GM21447 (cell line): ENCODE measurements around the gene NDUFA8.

Experiments used
- ATAC-seq: cut with Tn5 transposase; IDR thresholded peaks from one replicate; pipeline ENCODE4 v1.9.1; 2021; ENCODE audit not compliant: unreplicated experiment

NDUFA8 gene

DNA sequence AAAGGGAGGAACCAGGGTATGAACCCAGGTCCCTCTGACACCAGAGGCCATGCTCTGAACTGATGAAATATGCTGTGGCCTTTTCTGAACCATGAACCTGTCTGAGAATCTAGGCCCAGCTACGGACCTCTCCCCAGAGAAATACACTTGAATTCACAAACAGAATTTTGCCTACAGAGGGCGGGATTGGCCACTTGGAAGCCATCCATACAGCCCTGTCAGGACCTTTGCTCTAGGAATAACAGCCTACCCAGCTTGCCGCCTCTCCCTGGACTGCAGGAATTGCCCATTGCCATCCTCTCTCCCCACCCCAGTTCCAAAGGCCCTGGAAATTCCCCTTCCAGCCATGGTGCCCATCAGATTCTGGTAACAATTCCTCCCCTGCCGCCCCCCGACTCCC lies 26.7 kb upstream of the NDUFA8 start:
- ATAC-seq: no peak

- no peak for ATAC-seq
Observed at GRCh38 chr9:122184551-122184950, 25.0 kb upstream of the NDUFA8 start.

DNA sequence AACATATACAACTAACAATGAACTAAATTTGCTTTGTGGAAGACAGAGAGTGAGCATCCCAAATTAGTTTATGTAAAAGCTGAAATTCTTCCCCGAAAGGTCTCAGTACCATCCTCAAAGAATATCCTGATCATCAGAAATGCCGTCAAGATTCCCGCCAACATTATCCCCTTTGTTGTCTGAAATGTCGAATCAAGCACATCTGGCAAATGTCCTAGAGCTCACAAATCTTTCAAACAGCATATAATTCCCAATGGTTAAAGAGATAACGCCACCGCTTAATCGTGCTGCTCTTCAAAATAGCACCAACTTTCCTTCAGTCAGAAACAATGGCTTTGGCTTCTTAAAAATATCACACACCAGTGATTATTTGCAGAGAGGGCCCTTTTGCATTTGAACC lies 23.9 kb upstream of the NDUFA8 start:
- ATAC-seq: no peak

GRCh38 chr9:122180633-122181032 lies 21.1 kb upstream of the NDUFA8 start:
- ATAC-seq: no peak

GRCh38 chr9:122179690-122180074 lies 20.1 kb upstream of the NDUFA8 start:
- ATAC-seq: no peak

DNA sequence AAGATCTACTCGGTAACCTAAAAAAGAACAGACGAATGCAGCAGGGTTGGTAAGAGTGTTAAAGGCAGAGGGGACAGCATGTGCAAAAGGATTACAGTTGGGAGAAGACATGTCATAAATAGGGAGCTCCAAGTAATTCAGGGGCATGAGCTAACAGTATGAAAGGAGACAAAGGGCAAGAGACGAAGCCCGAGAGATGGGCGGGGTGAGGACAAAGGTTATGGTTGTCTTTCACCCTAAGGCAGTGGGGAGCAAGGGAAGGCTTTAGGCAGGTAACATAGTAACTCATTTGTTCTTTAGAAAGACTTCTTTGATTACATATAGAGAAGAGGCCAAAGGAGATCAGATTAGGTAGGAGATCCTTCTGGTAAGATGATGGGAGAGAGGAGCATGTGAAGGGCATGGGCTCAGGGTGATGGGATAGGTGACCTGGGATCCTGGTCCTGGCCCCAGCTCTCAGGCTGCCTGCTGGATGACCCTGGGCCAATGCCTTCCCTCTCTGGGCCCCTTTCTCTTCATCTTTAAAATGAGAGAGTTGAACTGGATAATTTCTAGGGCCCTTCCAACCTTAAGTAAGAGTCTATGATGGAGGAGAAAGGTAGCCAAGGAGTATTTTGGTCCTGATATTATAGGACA lies 19.6 kb upstream of the NDUFA8 start:
- ATAC-seq: no peak

DNA sequence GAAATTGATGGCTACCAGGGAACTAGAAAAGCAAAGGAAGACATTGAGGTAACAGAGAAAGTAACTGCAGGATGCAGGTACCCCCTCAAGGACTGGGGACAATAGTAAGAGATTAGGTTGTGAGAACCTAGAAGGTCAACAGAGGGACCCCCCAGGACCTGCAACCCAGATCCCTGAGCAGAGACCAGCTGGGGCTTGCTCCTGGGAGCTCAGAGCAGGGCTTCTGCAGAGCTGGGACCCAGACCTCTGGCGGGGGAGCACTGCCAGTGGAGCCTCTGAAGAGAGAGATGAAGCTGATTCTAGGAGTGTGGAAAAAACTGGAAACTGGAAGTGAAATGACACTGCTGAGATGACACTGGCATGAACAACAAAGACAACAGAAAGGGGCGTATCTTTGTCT lies 17.3 kb upstream of the NDUFA8 start:
- no peak for ATAC-seq

- ATAC-seq: no peak
Observed at GRCh38 chr9:122173670-122174069, 14.1 kb upstream of the NDUFA8 start.

- no peak for ATAC-seq
Observed at GRCh38 chr9:122172131-122172530, 12.6 kb upstream of the NDUFA8 start.

DNA sequence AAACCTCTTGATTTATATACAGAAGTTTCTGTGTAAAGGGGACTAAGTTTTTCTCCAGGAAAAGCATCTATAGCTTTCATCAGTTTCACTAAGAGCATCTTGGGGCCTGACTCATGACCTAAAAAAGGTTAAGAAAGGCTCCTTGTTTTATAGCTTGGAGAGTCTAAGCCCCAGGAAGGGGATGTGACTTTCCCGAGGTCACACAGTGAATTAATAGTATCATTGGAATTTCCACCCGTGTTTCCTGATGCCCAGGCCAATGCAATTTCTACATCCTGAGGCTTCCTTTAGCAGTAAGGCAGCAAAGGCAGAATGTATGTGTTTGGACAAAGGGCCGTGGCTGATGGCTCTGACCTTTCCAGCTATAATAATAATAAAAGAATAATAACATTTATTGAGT lies 8.8 kb upstream of the NDUFA8 start:
- no peak for ATAC-seq

DNA sequence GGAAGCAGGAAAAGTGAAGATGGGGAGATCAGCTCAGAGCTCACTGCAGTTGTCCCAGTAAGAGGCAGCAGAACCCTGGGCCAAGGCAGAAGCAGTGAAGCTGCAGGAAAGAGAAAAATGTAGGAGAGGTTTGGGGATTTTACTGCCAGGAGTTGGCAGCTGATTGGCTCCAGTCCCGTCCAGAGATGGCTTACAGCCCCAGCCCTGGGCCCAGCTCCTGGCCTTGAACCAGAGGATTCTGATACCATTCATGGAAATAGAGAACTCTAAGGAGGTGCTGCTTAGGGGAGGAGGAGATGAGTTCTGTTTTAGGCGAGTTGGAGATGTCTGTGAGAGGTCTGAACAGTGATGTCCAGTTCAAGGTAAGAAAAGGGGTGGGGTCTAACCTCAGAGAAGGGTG lies 4.7 kb upstream of the NDUFA8 start:
- ATAC-seq: no peak

DNA sequence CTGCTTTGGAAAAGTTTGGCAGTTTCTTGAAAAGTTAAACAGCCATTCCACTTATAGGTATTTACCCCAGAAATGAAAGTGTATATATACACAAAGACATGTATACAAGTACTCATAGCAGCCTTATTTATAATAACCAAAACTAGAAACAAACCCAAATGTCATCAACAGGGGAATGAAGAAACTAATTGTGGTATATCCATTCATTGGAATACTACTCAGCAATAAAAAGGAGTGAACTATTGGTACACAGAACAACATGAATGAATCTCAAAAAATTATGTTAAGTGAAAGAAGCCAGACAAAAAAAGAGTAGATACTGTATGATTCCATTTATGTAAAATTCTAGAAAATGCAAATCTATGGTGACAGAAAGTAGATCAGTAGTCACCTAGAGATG lies 2.8 kb upstream of the NDUFA8 start:
- no peak for ATAC-seq

DNA sequence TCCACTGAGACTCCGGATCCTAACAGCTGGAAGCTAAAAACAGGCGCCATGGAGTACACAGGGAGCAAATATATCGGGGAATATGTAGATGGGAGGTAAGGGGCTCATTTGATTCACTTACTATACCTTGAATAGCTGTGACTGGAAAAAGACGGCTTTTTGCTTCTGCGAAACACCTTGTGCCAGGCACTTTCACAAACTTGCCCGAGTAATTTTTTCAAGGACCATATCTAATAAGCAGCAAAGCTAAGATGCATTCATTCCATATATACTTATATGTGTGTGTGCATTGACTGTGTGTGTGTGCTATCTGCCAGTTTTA lies 307 bp upstream of the NDUFA8 start:
- ATAC-seq: no peak

DNA sequence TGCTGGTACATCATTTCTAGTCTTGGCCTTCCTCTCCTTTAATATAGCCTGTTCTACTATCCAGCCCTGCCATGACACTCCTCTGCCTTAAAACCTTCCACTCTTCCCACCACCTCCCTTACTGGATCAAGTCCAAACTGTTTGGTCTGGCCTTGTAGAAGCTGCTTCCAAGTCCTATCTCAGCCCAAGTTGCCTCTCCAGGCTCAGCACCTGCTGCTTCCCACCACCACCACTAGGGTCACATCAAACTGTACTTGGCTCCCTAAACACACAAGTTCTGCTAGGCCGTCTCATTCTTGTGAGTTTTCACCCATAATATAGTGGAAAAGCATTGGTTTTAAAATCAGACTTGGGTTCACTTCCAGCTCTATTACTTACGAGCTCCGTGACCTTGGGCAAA lies 1.4 kb downstream of the NDUFA8 start:
- no peak for ATAC-seq

- ATAC-seq: no peak
Observed at GRCh38 chr9:122155796-122156195, 3.8 kb downstream of the NDUFA8 start.

- no peak for ATAC-seq
Observed at GRCh38 chr9:122151267-122151828, 8.2 kb downstream of the NDUFA8 start.

DNA sequence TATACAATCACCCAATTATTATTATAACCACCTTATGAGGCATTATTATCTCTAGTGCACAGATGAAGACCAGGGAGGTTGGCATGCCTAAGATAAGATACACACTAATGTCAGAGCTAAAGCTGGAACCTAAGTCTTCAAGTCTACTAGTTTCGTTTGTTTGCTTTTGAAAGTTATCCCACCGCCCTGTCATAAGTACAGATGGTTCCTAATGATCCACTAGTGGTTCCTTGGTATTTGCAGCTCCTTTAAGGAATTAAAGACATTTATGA lies 14.1 kb downstream of the NDUFA8 start:
- ATAC-seq: no peak

- ATAC-seq: no peak
Observed at GRCh38 chr9:122144836-122145591, 14.6 kb downstream of the NDUFA8 start.

- no peak for ATAC-seq
Observed at GRCh38 chr9:122143876-122144405, 15.6 kb downstream of the NDUFA8 start.

DNA sequence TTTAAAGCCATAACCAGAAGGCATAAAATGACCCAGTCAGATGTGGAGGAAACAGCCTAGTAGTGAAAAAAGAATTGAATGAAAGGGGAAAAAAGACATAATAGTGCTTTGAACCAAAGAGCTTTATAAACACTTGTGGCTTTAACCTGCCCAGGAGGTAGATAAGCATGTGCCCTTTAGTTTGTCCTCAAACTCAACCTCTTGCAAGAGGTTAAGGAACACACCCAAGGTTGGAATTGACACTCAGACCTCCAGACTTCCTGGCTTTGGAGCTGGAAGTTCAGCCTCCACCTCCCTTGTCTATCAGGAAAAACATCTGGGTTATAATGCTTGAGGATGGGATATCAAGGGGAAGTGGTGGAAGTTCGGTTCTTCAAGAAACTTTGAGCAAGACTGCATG lies 16.3 kb downstream of the NDUFA8 start:
- ATAC-seq: no peak

DNA sequence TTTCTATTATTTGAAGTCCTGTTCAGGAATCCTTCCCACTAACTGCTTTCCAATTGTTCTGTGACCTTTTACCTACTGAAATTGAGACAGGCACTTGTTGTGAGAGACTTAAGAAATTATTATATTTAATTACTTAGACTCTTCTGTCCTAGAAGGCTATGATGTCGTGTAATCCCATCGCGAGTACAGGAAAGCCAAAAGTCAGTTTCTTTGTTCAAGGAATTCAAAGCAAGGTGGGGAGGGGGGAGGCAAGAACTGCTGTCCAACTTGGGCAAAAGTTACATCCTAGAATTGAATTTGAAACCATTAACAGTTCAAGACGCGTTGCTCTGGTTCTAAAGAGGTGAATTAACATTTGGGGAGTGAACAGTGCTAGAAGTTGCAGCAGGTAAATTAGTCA lies 17.9 kb downstream of the NDUFA8 start:
- no peak for ATAC-seq

GRCh38 chr9:122140368-122141193 lies 19.0 kb downstream of the NDUFA8 start:
- no peak for ATAC-seq
